Thyroid gland (tissue), 4 donors: ENCODE measurements around the gene USP24. TPM values are rescaled to one million over a fixed set of nuclear protein-coding genes. Genes with fewer than 3 reads are reported as not detected.

ENCODE experiments used
- DNase-seq, 2 donors: peaks; one replicate each; pipeline ENCODE4 v3.0.0-alpha.2; 2019
- H3K27ac ChIP-seq, 3 donors: fragments of 200-600 bp; sonication (generic); 1 replicate in 2 of 3; 2 replicates in 1 of 3; pipeline ENCODE4 v1.5.1; 2016 to 2019; ENCODE audit warnings: mild to moderate bottlenecking in 1 of 3, moderate library complexity in 1 of 3
- H3K27me3 ChIP-seq: fragments of 200-600 bp; sonication (generic); one replicate; pipeline ENCODE4 v1.5.1; 2019
- H3K36me3 ChIP-seq, 2 donors: fragments of 200-600 bp; sonication (generic); one replicate each; pipeline ENCODE4 v1.5.1; 2016 to 2019
- H3K4me1 ChIP-seq, 2 donors: fragments of 200-600 bp; sonication (generic); one replicate each; pipeline ENCODE4 v1.5.1; 2017 to 2019
- H3K4me3 ChIP-seq, 3 donors: fragments of 200-600 bp; sonication (generic); replicated peaks in 1 of 3; 1 replicate in 2 of 3; 2 replicates in 1 of 3; pipeline ENCODE4 v1.5.1; 2016; ENCODE audit warnings: mild to moderate bottlenecking in 1 of 3
- H3K9me3 ChIP-seq: fragments of 200-600 bp; sonication (generic); one replicate; pipeline ENCODE4 v1.5.1; 2017
- POLR2A ChIP-seq, 2 donors: fragments of 450-650 bp; IDR thresholded peaks; one replicate each; pipeline ENCODE4 v1.6.1; 2017; ENCODE audit warnings: antibody characterized with exemption in 2 of 2, mild to moderate bottlenecking in 2 of 2, moderate library complexity in 1 of 2
- WGBS, 2 donors: methylation state at CpG; one replicate each; pipeline ENCODE4 v1.1.5; 2017; 5-methylcytosine and 5-hydroxymethylcytosine counted together
- intact Hi-C: fragments of 100-400 bp; cut with DNase I; formaldehyde crosslinking; loops from one replicate; pipeline ENCODE4 v1.15.1; 2023
- total RNA-seq, 4 donors: library from RNA; depleted of rRNA; stranded (reverse); fragments of >200 nt; gene quantifications; one replicate each; pipeline ENCODE4 v1.2.3, GENCODE V29; 2016
- TF ChIP-seq, protein P1 (sequence below), 6 experiments: fragments of 200-600 bp in 3 of 6; fragments of 450-650 bp in 3 of 6; sonication (generic) in 3 of 6; IDR thresholded peaks; one replicate each; pipeline ENCODE4 v1.5.1; 2016 to 2019; ENCODE audit warnings: antibody characterized with exemption in 6 of 6, mild to moderate bottlenecking in 2 of 6, inconsistent platforms in 1 of 6, moderate library complexity in 1 of 6

Gene USP24
- total RNA-seq, 4 donors from 2014 or later, result 38.5 to 74.6 (median 43.4) TPM

DNA sequence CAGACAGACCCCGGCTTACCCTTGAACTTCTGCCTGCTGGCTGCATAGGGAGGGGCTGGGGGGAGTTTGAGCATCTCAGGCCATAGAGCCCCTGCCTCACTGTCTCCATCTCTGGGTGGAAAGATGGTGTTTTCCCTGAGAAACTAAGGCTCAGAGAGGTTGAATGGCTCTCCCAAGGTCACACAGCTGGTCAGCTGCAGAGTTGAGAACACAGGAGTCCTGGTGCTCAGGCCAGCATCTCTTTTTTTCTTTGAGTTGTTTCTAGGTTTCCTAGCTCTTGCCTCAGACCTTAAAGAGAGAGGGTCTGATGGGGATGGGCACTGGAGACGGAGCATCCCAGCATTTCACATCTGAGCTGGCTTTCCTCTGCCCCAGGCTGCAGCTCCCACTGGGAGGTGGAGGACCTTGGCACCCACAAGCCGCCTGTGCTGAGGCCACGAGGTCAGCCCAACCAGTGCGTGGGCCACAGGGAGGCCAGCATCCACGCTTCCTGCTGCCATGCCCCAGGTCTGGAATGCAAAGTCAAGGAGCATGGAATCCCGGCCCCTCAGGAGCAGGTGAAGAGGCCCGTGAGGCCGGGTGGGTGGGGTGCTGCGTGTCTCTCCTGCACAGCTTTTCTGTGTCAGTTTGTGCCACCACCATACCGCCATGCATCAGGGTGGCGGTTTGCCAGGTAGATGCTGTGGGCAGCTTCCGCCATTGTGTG is 154.0 kb downstream of the USP24 start:
- TF ChIP-seq POLR2A (IDR thresholded peaks at IDR 0.05), result no peak
- TF ChIP-seq, protein P1, sequence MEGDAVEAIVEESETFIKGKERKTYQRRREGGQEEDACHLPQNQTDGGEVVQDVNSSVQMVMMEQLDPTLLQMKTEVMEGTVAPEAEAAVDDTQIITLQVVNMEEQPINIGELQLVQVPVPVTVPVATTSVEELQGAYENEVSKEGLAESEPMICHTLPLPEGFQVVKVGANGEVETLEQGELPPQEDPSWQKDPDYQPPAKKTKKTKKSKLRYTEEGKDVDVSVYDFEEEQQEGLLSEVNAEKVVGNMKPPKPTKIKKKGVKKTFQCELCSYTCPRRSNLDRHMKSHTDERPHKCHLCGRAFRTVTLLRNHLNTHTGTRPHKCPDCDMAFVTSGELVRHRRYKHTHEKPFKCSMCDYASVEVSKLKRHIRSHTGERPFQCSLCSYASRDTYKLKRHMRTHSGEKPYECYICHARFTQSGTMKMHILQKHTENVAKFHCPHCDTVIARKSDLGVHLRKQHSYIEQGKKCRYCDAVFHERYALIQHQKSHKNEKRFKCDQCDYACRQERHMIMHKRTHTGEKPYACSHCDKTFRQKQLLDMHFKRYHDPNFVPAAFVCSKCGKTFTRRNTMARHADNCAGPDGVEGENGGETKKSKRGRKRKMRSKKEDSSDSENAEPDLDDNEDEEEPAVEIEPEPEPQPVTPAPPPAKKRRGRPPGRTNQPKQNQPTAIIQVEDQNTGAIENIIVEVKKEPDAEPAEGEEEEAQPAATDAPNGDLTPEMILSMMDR (IDR thresholded peaks at IDR 0.05), result no peak
- H3K4me3 ChIP-seq, result no peak overlapping the region
- no peaks in the 10 kb centered on the region for H3K27me3 ChIP-seq
- H3K27ac ChIP-seq, result no peak overlapping the region
- no peak for DNase-seq
- intact Hi-C loops, result no loop called here
- peaks cover 3 to 12% of the 10 kb centered on the region in 2 donors for H3K4me1 ChIP-seq
- H3K9me3 ChIP-seq, result no peaks in the 10 kb centered on the region
- 80 to 86% methylated on average over 7 to 13 of the region's 13 CpGs for WGBS, 2 donors
- no peaks in the 10 kb centered on the region for H3K36me3 ChIP-seq

DNA sequence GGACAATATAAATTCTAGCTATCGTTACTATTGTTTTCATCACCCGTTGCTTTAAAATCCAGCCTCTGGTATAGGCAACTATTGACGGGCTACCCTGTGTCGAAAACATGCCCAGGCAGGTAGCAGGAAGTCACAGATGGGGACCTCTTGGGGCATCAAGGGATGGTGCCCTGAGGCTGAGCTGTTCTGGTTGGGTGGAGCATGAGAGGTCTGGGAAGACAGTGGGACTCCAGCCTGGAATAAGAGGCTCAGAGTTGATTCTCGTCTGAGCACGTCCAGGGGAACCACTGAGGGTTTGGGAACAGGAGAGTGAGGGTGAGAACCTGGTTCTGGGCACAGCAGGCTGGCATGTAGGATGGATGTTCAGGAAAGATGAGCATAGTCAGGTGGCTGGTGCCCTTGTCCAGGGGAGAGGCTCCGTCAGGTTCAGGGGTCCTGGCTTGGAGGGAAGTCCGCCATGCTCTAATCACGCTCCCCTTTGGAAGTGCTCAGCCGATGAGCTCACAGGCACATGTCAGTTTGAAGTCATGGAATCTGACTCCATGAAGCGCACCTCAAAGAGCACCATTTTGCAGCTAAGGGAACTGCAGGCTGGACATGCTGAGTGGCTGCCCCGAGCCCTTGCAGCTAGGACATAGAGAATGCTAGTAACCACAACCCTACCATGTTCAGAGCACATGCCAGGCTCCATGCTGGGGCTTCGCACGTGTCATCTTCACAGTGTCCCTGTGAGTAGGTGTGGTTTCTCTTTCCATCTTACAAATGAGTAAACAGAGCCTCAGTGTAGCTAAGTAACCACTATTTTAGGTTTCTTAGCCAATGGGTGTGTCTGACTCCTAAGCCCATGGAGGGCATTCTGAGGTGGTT is 154.8 kb downstream of the USP24 start:
- H3K27ac ChIP-seq, result no peak overlapping the region
- no peaks in the 10 kb centered on the region for H3K36me3 ChIP-seq
- no peaks in the 10 kb centered on the region for H3K27me3 ChIP-seq
- TF ChIP-seq, protein P1 (IDR thresholded peaks at IDR 0.05), result no peak
- no peak for TF ChIP-seq POLR2A (IDR thresholded peaks at IDR 0.05)
- H3K4me3 ChIP-seq, result no peak overlapping the region
- intact Hi-C loops, result no loop called here
- H3K9me3 ChIP-seq, result no peaks in the 10 kb centered on the region
- peaks cover 3 to 12% of the 10 kb centered on the region in 2 donors for H3K4me1 ChIP-seq
- no peak for DNase-seq
- 90 to 91% methylated on average over 14 of the region's 14 CpGs for WGBS, 2 donors

DNA sequence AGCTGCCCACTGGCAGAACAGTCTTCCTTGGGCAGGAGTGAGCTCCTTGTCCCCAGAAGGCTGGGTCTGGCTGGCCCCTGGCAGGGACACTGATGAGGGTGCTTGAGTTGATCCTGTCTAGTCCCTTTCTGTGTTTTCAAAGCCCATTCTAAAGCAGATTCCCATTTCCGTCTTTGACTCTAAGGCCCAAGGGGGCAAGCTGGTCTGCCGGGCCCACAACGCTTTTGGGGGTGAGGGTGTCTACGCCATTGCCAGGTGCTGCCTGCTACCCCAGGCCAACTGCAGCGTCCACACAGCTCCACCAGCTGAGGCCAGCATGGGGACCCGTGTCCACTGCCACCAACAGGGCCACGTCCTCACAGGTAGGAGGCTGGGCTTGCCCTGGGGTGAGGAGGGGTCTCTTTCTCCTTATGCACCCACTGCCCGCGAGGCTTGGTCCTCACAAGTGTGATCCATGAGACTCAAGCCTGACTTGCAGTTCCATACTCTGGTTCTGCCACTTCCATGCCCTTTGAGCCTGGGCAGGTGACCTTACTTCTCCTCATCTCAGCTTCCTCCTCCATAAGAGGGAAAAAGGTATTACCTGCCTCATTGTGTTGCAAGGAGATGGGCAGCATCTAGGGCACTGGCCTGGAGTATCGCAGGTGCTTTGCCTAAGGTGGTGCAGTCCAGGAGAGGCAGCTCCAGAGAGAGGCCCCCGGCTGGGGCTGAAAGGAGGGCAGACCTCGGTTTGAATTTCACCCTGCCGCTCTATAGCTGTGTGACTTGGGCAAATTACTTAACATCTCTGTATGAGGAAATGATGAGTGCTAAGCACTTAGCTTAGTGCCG is 155.6 kb downstream of the USP24 start:
- peaks cover 3 to 6% of the 10 kb centered on the region in 2 donors for H3K4me1 ChIP-seq
- intact Hi-C loops, result no loop called here
- WGBS, 2 donors, result 88 to 90% methylated on average over 12 to 14 of the region's 14 CpGs
- DNase-seq, result no peak
- no peak overlapping the region for H3K4me3 ChIP-seq
- H3K9me3 ChIP-seq, result no peaks in the 10 kb centered on the region
- no peak overlapping the region for H3K27ac ChIP-seq
- H3K36me3 ChIP-seq, result no peaks in the 10 kb centered on the region
- TF ChIP-seq, protein P1 (IDR thresholded peaks at IDR 0.05), result no peak
- no peak for TF ChIP-seq POLR2A (IDR thresholded peaks at IDR 0.05)
- H3K27me3 ChIP-seq, result no peaks in the 10 kb centered on the region

DNA sequence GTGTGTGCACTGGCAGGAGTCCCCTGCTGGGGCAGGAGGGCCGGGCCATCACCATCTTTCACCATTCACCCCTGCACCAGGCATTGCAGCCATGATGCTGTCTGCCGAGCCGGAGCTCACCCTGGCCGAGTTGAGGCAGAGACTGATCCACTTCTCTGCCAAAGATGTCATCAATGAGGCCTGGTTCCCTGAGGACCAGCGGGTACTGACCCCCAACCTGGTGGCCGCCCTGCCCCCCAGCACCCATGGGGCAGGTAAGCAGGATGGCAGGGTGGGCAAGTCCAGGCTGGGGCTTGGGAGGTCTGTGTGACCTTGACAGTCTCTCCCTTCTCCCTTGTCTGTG is 157.2 kb downstream of the USP24 start:
- Histone ChIP-seq H3K27ac (no peak overlapping the region), H3K4me3 (no peak overlapping the region), H3K9me3 (no peaks in the 10 kb centered on the region), H3K4me1 (no peaks in the 10 kb centered on the region), H3K27me3 (no peaks in the 10 kb centered on the region), H3K36me3 (no peaks in the 10 kb centered on the region)
- WGBS, 2 donors, result 89 to 91% methylated on average over 6 of the region's 6 CpGs
- no peak for DNase-seq
- TF ChIP-seq POLR2A (IDR thresholded peaks at IDR 0.05), result no peak
- TF ChIP-seq, protein P1 (IDR thresholded peaks at IDR 0.05), result no peak
- intact Hi-C loops, result no loop called here
